ENCODE results near the gene TDRD3.

Gene TDRD3

GRCh38 chr13:60620611-60621395 is 223.8 kb downstream of the TDRD3 start:
- H3K27ac ChIP-seq = no peak overlapping the region
- no peaks in the 10 kb centered on the region for H3K4me1 ChIP-seq (ENCODE audit: control insufficient read depth in 1 of 2, insufficient read depth in 1 of 2, low read depth in 1 of 2, low read length in 1 of 2)
- no peak for TF ChIP-seq CTCF (IDR thresholded peaks at IDR 0.05)
- H3K9me3 ChIP-seq = no peaks in the 10 kb centered on the region
- H3K36me3 ChIP-seq = no peaks in the 10 kb centered on the region
- H3K4me3 ChIP-seq (ENCODE audit: low read depth in 1 of 2, low read length in 1 of 2) = no peak overlapping the region
- no peaks in the 10 kb centered on the region for H3K27me3 ChIP-seq

GRCh38 chr13:60623151-60623550 is 226.1 kb downstream of the TDRD3 start:
- Histone ChIP-seq H3K4me3 (ENCODE audit: low read depth in 1 of 2, low read length in 1 of 2) (no peak overlapping the region), H3K4me1 (ENCODE audit: control insufficient read depth in 1 of 2, insufficient read depth in 1 of 2, low read depth in 1 of 2, low read length in 1 of 2) (no peaks in the 10 kb centered on the region)
- TF ChIP-seq CTCF (IDR thresholded peaks at IDR 0.05) = no peak

More at GRCh38 chr13:60623151-60623550, 226.1 kb downstream of the TDRD3 start:
- H3K27ac ChIP-seq = no peak overlapping the region
- H3K36me3 ChIP-seq = no peaks in the 10 kb centered on the region
- H3K27me3 ChIP-seq = no peaks in the 10 kb centered on the region
- H3K9me3 ChIP-seq = no peaks in the 10 kb centered on the region

All from neutrophil (primary cell).